Measurements from ENCODE around the gene PPP1R14C.

Gene PPP1R14C

DNA sequence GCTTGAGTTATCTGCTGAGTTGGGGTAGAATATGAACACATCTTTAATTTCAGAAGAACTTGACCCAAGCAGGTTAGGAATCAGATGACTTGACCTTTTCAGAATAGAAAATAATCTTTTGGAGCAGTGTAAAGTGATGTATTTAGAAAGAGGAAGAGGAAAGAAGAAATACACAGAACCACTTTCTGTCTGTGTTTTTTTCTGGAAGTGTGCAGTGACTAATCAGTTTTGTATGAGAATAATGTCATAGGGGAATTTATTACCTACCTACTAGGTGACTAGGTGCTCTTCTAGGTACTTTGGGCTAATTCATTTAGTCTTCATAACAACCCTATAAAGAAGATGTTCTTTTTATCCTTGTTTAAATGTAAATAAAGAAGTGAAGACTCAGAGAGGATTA lies 3.0 kb downstream of the PPP1R14C start:
- H3K4me3 ChIP-seq (ENCODE audit: low read length), result no peak overlapping the region
- no peak for TF ChIP-seq ZNF274 (IDR thresholded peaks at IDR 0.05; ENCODE audit: low read depth, low read length)

DNA sequence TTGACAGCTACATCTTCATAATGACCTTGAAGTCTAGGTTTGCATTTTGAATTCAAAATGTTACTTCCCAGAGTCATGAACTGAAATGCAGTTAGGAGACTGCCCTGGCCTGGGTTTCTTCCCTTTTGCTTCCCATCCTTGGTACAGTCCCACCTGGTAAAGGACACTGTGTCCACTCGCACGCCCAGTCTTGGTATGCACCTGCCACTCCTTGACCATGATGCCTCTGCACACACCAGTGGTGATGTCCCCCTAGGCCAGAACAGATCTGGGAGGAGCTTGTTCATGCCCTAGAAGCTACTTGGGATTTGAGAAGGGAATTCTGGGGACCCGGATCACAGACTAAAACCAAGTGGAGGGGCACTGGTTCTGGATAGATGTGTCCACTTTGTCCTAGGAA lies 3.6 kb downstream of the PPP1R14C start:
- TF ChIP-seq ZNF274 (IDR thresholded peaks at IDR 0.05; ENCODE audit: low read depth, low read length), result no peak
- H3K4me3 ChIP-seq (ENCODE audit: low read length), result no peak overlapping the region

DNA sequence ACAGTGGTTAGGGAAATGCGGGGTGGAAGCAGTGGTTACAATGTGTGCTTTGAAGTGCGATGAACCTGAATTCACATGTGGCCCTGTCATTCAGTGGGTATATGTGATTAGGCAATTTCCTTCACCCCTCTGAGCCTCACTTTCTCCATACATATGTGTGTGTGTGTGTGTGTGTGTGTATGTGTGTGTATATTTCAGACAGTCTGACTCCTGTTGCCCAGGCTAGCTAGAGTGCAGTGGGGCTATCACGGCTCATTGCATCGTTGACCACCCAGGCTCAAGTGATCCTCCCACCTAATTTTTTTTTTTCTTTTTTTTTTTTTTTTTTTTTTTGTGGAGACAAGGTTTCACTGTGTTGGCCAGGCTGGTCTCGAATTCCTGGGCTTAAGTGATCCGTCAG lies 6.3 kb downstream of the PPP1R14C start:
- no peak overlapping the region for H3K4me3 ChIP-seq (ENCODE audit: low read length)
- no peak for TF ChIP-seq ZNF274 (IDR thresholded peaks at IDR 0.05; ENCODE audit: low read depth, low read length)

DNA sequence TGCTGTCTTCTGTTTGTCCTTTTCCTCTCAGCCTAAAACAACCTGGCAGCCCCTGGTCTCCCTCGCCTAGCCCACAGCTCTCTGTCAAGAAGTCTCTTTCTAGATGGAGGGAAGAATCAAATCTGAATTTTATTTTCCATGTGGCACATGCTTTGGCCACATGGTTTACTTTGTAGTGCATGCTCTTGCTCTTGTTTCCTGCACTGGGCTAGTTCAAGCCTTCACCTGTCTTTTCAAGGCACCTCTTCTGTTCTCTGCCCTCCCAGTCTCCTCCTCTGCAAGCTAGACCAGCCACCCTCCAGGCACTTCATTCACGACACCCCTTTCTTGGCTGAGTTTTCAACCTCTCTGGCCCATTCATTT lies 7.6 kb downstream of the PPP1R14C start:
- H3K4me3 ChIP-seq (ENCODE audit: low read length), result no peak overlapping the region
- no peak for TF ChIP-seq ZNF274 (IDR thresholded peaks at IDR 0.05; ENCODE audit: low read depth, low read length)

DNA sequence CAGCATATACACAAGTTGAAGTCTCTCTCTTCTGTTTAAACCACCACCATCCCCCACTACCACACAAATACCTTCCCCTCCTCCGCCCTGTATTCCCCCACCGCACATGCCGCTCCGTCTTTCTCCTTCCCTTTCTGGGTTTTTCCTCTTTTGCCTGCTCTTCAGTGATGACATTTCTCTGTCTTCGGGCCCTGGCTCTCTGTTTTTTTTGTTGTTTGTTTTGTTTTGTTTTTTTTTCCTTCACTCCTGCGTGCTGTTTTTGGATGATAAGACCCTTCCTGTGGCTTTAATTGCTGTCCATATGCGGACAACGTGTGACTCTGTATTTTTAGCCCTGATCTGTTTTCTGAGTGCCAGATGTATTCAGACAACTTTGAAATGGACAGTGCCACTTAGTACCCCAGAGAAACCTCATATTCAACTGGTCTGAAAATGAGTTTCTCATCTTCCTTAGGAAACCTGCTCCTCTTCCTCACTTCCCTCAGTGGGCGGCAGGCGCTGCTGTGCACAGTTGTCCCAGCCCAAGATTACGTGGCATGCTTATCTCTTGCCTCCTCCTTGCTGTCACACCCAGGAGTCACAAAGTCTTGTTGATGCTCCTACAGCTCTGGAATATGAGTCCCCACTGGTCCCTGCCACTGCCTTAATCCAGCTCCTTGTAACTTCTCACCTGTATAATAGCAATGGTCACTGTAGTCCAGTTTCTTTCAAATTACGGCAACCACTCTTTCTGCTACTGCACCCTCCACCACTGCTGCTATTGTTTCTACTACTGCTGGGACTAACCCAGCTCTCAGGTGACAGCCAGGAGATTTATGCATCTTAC lies 8.2 kb downstream of the PPP1R14C start:
- no peak for TF ChIP-seq ZNF274 (IDR thresholded peaks at IDR 0.05; ENCODE audit: low read depth, low read length)
- no peak overlapping the region for H3K4me3 ChIP-seq (ENCODE audit: low read length)

DNA sequence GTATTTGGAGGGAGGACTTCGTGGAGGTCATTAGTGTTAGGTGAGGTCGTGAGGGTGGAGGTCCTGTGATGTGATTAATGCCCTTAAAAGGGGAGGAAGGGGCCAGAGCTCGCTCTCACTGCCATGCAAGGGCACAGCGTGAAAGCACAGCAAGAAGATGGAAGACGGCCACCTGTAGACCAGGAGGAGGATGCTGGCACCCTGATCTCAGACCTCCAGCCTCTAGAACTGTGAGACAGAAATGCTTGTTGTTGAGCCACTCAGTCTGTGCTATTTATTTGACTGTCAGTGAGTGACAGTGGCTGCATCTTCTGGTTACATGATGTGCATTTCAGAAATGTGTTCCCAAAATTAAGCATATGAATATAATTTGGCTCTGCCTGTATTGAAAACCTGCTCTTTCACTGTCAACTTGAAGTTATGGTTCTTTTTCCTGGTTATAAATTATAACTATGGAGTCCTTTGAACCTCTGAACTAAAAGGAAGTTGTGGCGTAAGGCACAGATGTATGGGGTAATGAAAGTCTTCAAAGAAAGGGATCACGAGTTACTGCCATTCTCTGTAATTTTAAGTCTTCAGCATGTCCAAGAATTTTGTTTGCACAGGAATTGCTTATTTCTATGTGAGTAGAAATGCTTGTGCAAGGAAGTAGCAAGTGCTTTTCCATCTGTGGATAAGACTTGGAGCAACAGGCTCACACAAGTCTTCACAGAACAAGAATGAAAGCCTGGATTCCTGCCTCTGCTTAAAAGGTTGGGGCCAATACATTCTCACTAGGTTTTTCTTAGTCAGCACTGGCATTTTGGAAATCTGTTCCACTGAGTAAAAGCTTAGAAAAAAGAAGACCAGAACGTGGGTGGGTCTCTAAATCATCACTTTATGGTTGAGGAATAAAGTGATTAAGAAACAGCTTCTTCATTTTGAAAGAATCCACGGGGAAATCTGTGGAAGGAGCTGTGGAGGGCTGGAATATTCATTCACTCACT lies 10.3 kb downstream of the PPP1R14C start:
- no peak overlapping the region for H3K4me3 ChIP-seq (ENCODE audit: low read length)
- no peak for TF ChIP-seq ZNF274 (IDR thresholded peaks at IDR 0.05; ENCODE audit: low read depth, low read length)

DNA sequence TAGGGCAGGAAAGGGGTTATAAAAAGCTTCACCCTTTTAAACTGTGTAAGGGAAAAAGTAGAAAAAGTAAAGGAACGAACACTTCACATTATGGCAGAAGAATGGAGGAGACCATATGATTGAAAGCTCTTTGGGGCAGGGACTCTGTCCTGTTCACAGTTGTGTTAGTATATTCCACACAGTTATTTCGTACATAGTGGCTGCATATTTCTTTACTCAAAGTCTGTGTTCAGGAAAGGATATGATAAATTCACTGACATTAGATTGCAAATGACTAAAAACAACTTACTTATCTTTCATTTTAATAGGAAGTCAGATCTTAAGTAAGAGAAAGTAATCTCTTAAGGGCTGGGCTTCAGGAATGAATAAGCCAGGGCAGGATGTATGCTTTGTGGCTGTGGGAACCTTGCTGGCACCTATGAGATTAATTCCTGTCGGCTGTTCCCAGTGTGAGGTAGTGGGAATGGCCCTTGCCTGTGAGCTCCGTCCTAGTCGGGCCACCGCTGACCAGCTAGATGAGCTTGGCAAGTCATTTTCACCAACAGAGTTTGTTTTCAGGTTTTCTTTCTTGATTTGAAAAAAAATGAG lies 11.2 kb downstream of the PPP1R14C start:
- no peak for TF ChIP-seq ZNF274 (IDR thresholded peaks at IDR 0.05; ENCODE audit: low read depth, low read length)
- H3K4me3 ChIP-seq (ENCODE audit: low read length), result no peak overlapping the region

DNA sequence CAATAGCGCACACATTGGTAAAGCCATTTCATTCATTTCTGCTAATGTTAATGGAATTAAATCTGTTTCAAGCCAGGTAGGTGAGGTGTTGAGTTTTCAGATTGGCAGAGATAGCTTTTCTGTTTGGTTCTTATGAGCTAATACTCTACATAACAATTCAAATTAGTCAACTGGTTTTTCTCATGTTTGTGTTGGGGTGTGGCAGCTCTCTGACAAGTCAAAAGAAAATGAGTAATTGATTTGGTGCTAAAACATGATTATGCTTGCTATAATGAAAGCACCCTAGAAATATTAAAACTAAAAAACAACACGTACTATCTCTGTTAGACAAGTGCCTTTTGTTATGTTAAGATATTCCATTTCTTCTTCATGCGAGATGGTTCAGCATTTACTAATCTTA lies 13.6 kb downstream of the PPP1R14C start:
- H3K4me3 ChIP-seq (ENCODE audit: low read length), result no peak overlapping the region
- no peak for TF ChIP-seq ZNF274 (IDR thresholded peaks at IDR 0.05; ENCODE audit: low read depth, low read length)

DNA sequence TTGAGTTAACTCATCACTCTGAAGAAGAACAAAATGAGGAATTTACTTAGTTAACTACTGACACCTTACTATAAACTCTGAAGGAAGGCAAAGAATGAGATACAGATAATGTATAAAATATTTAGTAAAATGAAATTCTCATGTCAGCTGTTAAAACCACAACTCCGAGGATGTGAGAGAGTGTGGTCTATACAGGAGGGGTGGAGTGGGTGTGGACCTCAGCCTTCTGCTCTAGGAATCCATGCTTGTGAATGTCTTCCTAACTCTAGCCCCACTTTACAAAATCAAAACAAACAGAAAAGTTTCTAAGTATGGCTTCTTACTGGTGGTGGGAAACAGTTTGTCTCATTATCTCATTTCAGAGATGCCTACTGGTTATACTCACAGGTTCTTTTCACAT lies 14.2 kb downstream of the PPP1R14C start:
- no peak overlapping the region for H3K4me3 ChIP-seq (ENCODE audit: low read length)
- no peak for TF ChIP-seq ZNF274 (IDR thresholded peaks at IDR 0.05; ENCODE audit: low read depth, low read length)

DNA sequence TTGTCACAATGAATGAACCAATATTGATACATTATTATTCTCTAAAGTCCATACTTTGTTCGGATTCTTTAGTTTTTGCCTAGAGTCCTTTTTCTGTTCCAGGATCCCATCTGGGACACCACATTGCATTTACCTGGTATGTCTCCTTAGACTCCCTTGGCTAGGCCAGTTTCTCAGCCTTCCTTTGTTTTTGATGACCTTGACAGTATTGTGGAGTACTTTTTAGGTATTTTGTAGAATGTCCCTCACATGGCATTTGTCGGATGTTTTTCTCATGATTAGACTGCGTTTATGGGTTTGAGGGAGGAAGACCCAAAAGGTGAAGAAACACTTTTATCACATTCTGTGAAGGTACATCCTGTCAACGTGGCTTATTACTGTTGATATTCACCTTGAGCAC lies 16.9 kb downstream of the PPP1R14C start:
- no peak overlapping the region for H3K4me3 ChIP-seq (ENCODE audit: low read length)

DNA sequence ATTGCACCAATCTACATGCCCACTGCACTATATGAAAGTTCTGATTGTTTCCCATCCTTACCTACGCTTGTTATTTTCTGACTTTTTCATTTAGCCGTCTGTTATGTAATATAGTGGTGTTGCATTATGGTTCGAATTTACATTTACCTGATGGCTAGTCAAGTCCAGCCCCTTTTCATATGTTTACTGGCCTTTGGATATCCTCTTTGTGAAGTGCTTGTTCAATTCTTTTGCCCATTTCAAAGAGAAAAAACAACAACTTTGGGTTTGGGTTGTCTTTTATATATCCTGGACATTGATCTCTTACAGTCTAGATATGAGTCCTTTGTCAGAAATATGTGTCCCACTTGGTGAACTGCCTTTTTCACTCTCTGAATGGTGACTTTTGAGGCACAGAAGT lies 21.1 kb downstream of the PPP1R14C start:
- TF ChIP-seq ZNF274 (IDR thresholded peaks at IDR 0.05; ENCODE audit: low read depth, low read length), result no peak
- H3K4me3 ChIP-seq (ENCODE audit: low read length), result no peak overlapping the region

More for the DNA sequence above, 16.9 kb downstream of the PPP1R14C start:
- TF ChIP-seq ZNF274 (IDR thresholded peaks at IDR 0.05; ENCODE audit: low read depth, low read length), result no peak

DNA sequence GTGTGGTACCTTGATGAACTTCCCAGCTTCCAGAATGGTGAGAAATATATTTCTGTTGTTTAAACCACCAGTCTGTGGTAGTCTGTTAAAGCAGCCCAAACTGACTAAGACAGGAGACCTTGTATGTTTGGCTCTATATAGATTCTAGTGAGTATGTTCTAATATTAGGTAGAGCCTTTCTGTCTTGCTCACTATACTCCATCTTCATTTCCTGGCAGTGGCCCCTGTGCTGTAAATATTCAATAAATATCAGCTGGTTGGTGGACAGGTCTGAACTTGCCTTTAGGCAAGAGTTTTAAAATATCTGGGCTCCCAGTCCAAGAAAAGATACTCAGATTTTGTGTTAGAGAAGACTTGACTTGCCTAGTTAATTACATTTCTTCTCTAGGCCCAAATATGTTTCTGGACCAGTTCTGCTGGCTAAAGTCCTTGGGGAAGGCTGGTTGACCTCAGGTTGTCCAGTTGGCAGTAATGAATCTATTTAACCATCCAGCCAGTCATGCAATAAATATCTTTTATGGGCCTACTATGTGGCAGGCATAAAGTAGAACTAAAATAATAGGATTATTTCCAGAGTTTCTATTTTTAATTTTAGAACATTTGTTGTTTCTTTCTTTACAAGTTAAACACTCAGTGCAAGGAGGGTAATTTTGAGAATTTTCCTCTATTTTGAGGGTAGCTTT lies 22.3 kb downstream of the PPP1R14C start:
- no peak overlapping the region for H3K4me3 ChIP-seq (ENCODE audit: low read length)
- no peak for TF ChIP-seq ZNF274 (IDR thresholded peaks at IDR 0.05; ENCODE audit: low read depth, low read length)

DNA sequence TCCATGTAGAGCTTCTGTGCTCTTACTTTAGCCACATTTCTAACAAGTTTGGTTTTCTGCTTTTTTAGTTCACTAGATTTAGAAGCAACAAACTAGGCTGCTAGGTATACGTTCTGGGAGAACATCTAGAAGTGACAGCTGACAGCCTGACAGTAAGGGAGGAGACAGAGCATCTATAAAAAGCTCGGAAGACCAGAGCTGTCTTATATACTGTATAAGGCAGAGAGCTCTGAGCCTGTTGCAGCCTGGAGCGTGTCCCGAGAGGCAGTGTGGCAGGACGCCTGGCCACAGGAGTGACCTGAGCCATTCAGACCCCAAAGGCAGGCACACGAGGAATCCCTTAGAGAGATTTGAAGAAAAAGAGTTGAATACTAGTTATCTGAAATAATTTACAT lies 24.6 kb downstream of the PPP1R14C start:
- TF ChIP-seq ZNF274 (IDR thresholded peaks at IDR 0.05; ENCODE audit: low read depth, low read length), result no peak
- no peak overlapping the region for H3K4me3 ChIP-seq (ENCODE audit: low read length)

DNA sequence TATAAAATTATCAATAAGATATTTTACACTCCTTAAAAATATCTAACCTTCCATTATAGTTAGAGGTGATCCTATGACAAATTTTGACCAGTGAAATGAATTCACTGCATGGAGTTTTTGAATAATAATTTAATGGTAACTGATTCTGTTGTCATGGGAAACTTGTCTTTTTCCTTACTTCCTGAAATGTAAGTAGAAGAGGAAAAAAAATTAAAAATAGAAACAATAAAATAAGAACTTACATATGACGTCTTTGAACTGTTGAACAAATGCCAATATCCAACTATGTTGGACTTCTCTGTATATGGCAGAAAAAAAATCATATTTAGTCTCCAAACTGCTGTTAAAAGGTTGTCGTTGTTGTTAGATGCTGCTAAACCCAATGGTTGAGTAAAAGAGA lies 26.3 kb downstream of the PPP1R14C start:
- TF ChIP-seq ZNF274 (IDR thresholded peaks at IDR 0.05; ENCODE audit: low read depth, low read length), result no peak
- H3K4me3 ChIP-seq (ENCODE audit: low read length), result no peak overlapping the region

Data from GM08714 (cell line).